Loucy (cell line): ENCODE results near the gene C2CD4C.
"Not testable (repeated sequence)": the region's sequence is repeated elsewhere in the genome, so short reads cannot be mapped to it uniquely, and the experiment has no call there.

Experiments used
- CTCF ChIP-seq: fragments of 200-600 bp; sonication (generic); conservative IDR thresholded peaks from 2 replicates; pipeline ENCODE4 v1.5.1; 2014; ENCODE audit warnings: mild to moderate bottlenecking, antibody characterized with exemption, low read length
- EZH2phosphoT487 ChIP-seq: fragments of 200-600 bp; IDR thresholded peaks from 2 replicates; pipeline ENCODE4 v1.6.1; 2018; ENCODE audit warnings: antibody characterized with exemption, mild to moderate bottlenecking, moderate library complexity, borderline replicate concordance

GRCh38 chr19:380618-381219 is 28.2 kb downstream of the C2CD4C start:
- TF ChIP-seq CTCF, EZH2phosphoT487: not testable (repeated sequence)
